IMR-90 (cell line): ENCODE data around the gene GNAT2. TPM values are rescaled to one million over a fixed set of nuclear protein-coding genes. Genes with fewer than 3 reads are reported as not detected.
A peak's percentile ranks its signal among the peaks of the same experiment; 100 is the strongest.

ENCODE experiments used
- ATAC-seq: fragments of 200-7000 bp; cut with Tn5 transposase; 2 replicates; pipeline ENCODE4 v1.9.1; 2020; ENCODE audit warnings: low read depth, mild to moderate bottlenecking, moderate library complexity
- BruUV-seq: library from RNA; stranded (reverse); fragments of 400-500 nt; replicated peaks from 2 replicates; lab custom pipeline; 2021; lab: Mats Ljungman, UMichigan
- CTCF ChIA-PET: fragments of 300-600 bp; formaldehyde crosslinking; extraction: SDS; loops from one replicate; lab custom pipeline; 2021; ENCODE audit warnings: antibody characterized with exemption; lab: Yijun Ruan, JAX
- POLR2A ChIA-PET: fragments of 300-600 bp; sonication (Branson Sonifier 250); formaldehyde crosslinking; loops from one replicate; lab custom pipeline; 2022; ENCODE audit warnings: antibody characterized with exemption; ENCODE audit not compliant: unreplicated experiment; lab: Charles Lee
- DNase-seq: peaks from one replicate; pipeline ENCODE4 v3.0.0; 2013
- H2AFZ ChIP-seq: replicated peaks from 2 replicates; pipeline ENCODE3; 2013; ENCODE audit warnings: low read length, mild to moderate bottlenecking; ENCODE audit not compliant: poor library complexity
- H2AK5ac ChIP-seq: 2 replicates; pipeline ENCODE4 v1.6.1; 2013; ENCODE audit warnings: low read depth, low read length, inconsistent platforms
- H2AK9ac ChIP-seq: replicated peaks from 2 replicates; pipeline ENCODE3; 2013; ENCODE audit warnings: mild to moderate bottlenecking, low read depth, low read length, moderate library complexity; ENCODE audit not compliant: poor library complexity
- H2BK120ac ChIP-seq: 2 replicates; pipeline ENCODE4 v1.6.1; 2013; ENCODE audit warnings: low read depth, low read length, inconsistent platforms
- H2BK15ac ChIP-seq: 3 replicates; pipeline ENCODE4 v1.6.1; 2013; ENCODE audit warnings: low read depth, low read length, inconsistent platforms
- H2BK20ac ChIP-seq: 2 replicates; pipeline ENCODE4 v1.6.1; 2013; ENCODE audit warnings: low read depth, mild to moderate bottlenecking, inconsistent platforms, low read length, moderate library complexity
- H2BK5ac ChIP-seq: 2 replicates; pipeline ENCODE4 v1.6.1; 2013; ENCODE audit warnings: mild to moderate bottlenecking, low read depth, low read length, inconsistent platforms; ENCODE audit not compliant: poor library complexity, severe bottlenecking
- H3K14ac ChIP-seq: replicated peaks from 2 replicates; pipeline ENCODE4 v1.6.1; 2013; ENCODE audit warnings: low read depth, low read length, inconsistent platforms
- H3K18ac ChIP-seq: 2 replicates; pipeline ENCODE4 v1.6.1; 2013; ENCODE audit warnings: low read depth, low read length, control low read depth
- H3K23ac ChIP-seq: 2 replicates; pipeline ENCODE4 v1.6.1; 2013; ENCODE audit warnings: low read depth, low read length, inconsistent platforms
- H3K27ac ChIP-seq: 2 replicates; pipeline ENCODE4 v1.5.1; 2013; ENCODE audit warnings: mild to moderate bottlenecking, control low read depth, low read length; ENCODE audit not compliant: insufficient read depth
- H3K27me3 ChIP-seq: 2 replicates; pipeline ENCODE4 v1.6.1; 2013; ENCODE audit warnings: low read length; ENCODE audit not compliant: control insufficient read depth, insufficient read depth
- H3K36me3 ChIP-seq: 2 replicates; pipeline ENCODE4 v1.6.1; 2013; ENCODE audit warnings: low read length, mixed read lengths; ENCODE audit not compliant: control insufficient read depth, insufficient read depth
- H3K4ac ChIP-seq: 2 replicates; pipeline ENCODE4 v1.6.1; 2013; ENCODE audit warnings: low read depth, low read length, inconsistent platforms
- H3K4me1 ChIP-seq: 2 replicates; pipeline ENCODE4 v1.6.1; 2013; ENCODE audit warnings: low read length, mixed read lengths; ENCODE audit not compliant: control insufficient read depth, insufficient read depth
- H3K4me2 ChIP-seq: 2 replicates; pipeline ENCODE4 v1.6.1; 2013; ENCODE audit warnings: low read depth, mild to moderate bottlenecking, control low read depth, low read length, moderate library complexity
- H3K4me3 ChIP-seq: 2 replicates; pipeline ENCODE4 v1.5.1; 2013; ENCODE audit warnings: low read depth, mild to moderate bottlenecking, control low read depth, low read length, moderate library complexity; ENCODE audit not compliant: insufficient read depth
- H3K56ac ChIP-seq: 2 replicates; pipeline ENCODE4 v1.6.1; 2013; ENCODE audit warnings: low read length, inconsistent platforms; ENCODE audit not compliant: insufficient read depth; ENCODE audit errors: extremely low read depth
- H3K79me1 ChIP-seq, 2 experiments: 2 replicates each; pipeline ENCODE4 v1.6.1; 2013; ENCODE audit warnings: low read length in 2 of 2, inconsistent platforms in 1 of 2, low read depth in 1 of 2
- H3K9ac ChIP-seq: 2 replicates; pipeline ENCODE4 v1.6.1; 2013; ENCODE audit warnings: low read depth, low read length, control low read depth
- H3K9me1 ChIP-seq: 2 replicates; pipeline ENCODE4 v1.6.1; 2013; ENCODE audit warnings: low read length, inconsistent platforms; ENCODE audit not compliant: insufficient read depth
- H3K9me3 ChIP-seq: 2 replicates; pipeline ENCODE4 v1.6.1; 2013; ENCODE audit warnings: low read length; ENCODE audit not compliant: control insufficient read depth, insufficient read depth
- H4K20me1 ChIP-seq: 2 replicates; pipeline ENCODE4 v1.6.1; 2013; ENCODE audit warnings: low read length, inconsistent platforms; ENCODE audit not compliant: insufficient read depth
- H4K5ac ChIP-seq: 2 replicates; pipeline ENCODE4 v1.6.1; 2013; ENCODE audit warnings: mild to moderate bottlenecking, low read depth, low read length, control low read depth
- H4K8ac ChIP-seq, 2 experiments: 2 replicates each; pipeline ENCODE4 v1.6.1; 2013; ENCODE audit warnings: low read depth in 2 of 2, low read length in 2 of 2, control low read depth in 1 of 2, inconsistent platforms in 1 of 2
- H4K91ac ChIP-seq: 2 replicates; pipeline ENCODE4 v1.6.1; 2013; ENCODE audit warnings: low read depth, low read length, inconsistent platforms; ENCODE audit not compliant: insufficient read depth
- BHLHE40 ChIP-seq: fragments of 150-350 bp; IDR thresholded peaks from 2 replicates; pipeline ENCODE4 v1.6.1; 2016; ENCODE audit warnings: mild to moderate bottlenecking, low read depth, low read length
- MAZ ChIP-seq: IDR thresholded peaks from 2 replicates; pipeline ENCODE4 v1.6.1; 2012; ENCODE audit warnings: low read depth, mild to moderate bottlenecking, low read length, improper control_type of control experiment, moderate library complexity, borderline replicate concordance
- MXI1 ChIP-seq: IDR thresholded peaks from 2 replicates; pipeline ENCODE4 v1.6.1; 2012; ENCODE audit warnings: low read depth, mild to moderate bottlenecking, low read length, moderate library complexity, borderline replicate concordance
- RFX5 ChIP-seq: IDR thresholded peaks from 2 replicates; pipeline ENCODE4 v1.8.0; 2012; ENCODE audit warnings: low read depth, mild to moderate bottlenecking, low read length, moderate library complexity
- WGBS, 2 experiments: methylation state at CpG; one replicate each; pipeline versions ENCODE4 v1.1.5 to v1.1.7; 2013; ENCODE audit warnings: missing lambda C conversion rate in 2 of 2; ENCODE audit not compliant: insufficient read length in 1 of 2; ENCODE audit errors: extremely low coverage in 2 of 2; 5-methylcytosine and 5-hydroxymethylcytosine counted together
- dilution Hi-C: fragments of 300-500 bp; cut with HindIII; formaldehyde crosslinking; loops from one replicate; pipeline ENCODE4 v1.14.3; 2018; ENCODE audit warnings: low sequenced_read_pairs; ENCODE audit not compliant: unreplicated experiment
- in situ Hi-C: fragments of 300-500 bp; cut with MboI; formaldehyde crosslinking; loops from 3 replicates; pipeline ENCODE4 v1.14.3; 2019; ENCODE audit warnings: low sequenced_read_pairs, inconsistent platforms, mixed read lengths
- intact Hi-C: fragments of 100-400 bp; cut with micrococcal nuclease; formaldehyde crosslinking; loops from 2 replicates; pipeline ENCODE4 v1.10.0; 2022
- polyA plus RNA-seq, 3 experiments: library from polyadenylated mRNA; depleted of rRNA; stranded (reverse); fragments of >200 nt; gene quantifications; 2 replicates each; pipeline ENCODE4 v1.2.3, GENCODE V29; 2012; ENCODE audit warnings: low replicate concordance in 1 of 3
- total RNA-seq: library from RNA; depleted of rRNA; stranded (reverse); fragments of >200 nt; gene quantifications from 2 replicates; pipeline ENCODE4 v1.2.3, GENCODE V29; 2012

GNAT2 gene
- total and polyA plus RNA-seq, 2 of the 4 experiments (the other 2 are of a cell fraction), result 0.17 to 0.36 TPM

GRCh38 chr1:109622137-109622892 lies 2.9 kb upstream of the GNAT2 start (continued):
- no peak for TF ChIP-seq MAZ

- Histone ChIP-seq H2AK9ac (peak overlapping the region; percentile 86), H3K79me1 (peaks cover 20 to 86% of the 10 kb centered on the region in 2 experiments; a peak in 3 of 4 replicates), H3K4me1 (peaks cover 46% of the 10 kb centered on the region), H3K27me3 (no peaks in the 10 kb centered on the region), H3K9ac (peak overlapping the region; percentile 78), H4K8ac (0 out of 4 replicates have a peak overlapping the region, but pooled peaks of 1 of the 2 experiments have one; percentile 70), H3K18ac (no peak overlapping the region), H3K27ac (peak overlapping the region; percentile 70), H3K14ac (peak overlapping the region; percentile 93), H3K4me2 (peak overlapping the region; percentile 99), H3K9me1 (peaks cover 35% of the 10 kb centered on the region), H3K4me3 (peak overlapping the region; percentile 96), H4K91ac (peak overlapping the region; percentile 59; the same call in 1 of the 2 replicates), H2BK15ac (no peak overlapping the region), H2AK5ac (peak overlapping the region; percentile 54), H3K36me3 (peaks cover 9% of the 10 kb centered on the region), H2BK5ac (peak overlapping the region; percentile 66), H3K23ac (peak overlapping the region; percentile 65; the same call in 1 of the 2 replicates), H3K4ac (peak overlapping the region; percentile 86), H2BK120ac (no peak overlapping the region), H3K56ac (no peak overlapping the region), H3K9me3 (no peaks in the 10 kb centered on the region), H2AFZ (no peak overlapping the region), H4K20me1 (peaks cover 57% of the 10 kb centered on the region), H4K5ac (no peak overlapping the region), H2BK20ac (no peak overlapping the region)
- in situ Hi-C loops, result loop anchor here (5.0 kb wide), 1 partner anchor 74 kb away; the partner anchor contains the start of gene GNAI3
- dilution Hi-C loops, result no loop called here
- ATAC-seq (no peak), DNase-seq (no peak)
- TF ChIP-seq RFX5 (no peak), BHLHE40 (peak; percentile 52; the same call in 1 of the 2 replicates), MXI1 (peak; percentile 90)
- ChIA-PET POLR2A (no interaction called here), CTCF (no interaction called here)
- WGBS, 2 experiments, result 50% methylated on average over 5 of the region's 13 CpGs; no CpG with 5 or more reads in 1 of the 2 experiments
- BruUV-seq, result no TSS peak
- intact Hi-C loops, result loop anchor here (2.0 to 10.0 kb wide), 2 partner anchors 73 to 337 kb away; partner anchors contain the start of genes GNAI3 and PSRC1
These were observed 2.1 kb upstream of the GNAT2 start for GRCh38 chr1:109621379-109622136.
